ENCODE measurements around the gene GRB2.
"Not testable (repeated sequence)": the region's sequence is repeated elsewhere in the genome, so short reads cannot be mapped to it uniquely, and the experiment has no call there.

The GRB2 gene

GRCh38 chr17:75315541-75316243 is 89.8 kb downstream of the GRB2 start:
- Mint-ChIP-seq H3K4me3 (no peak overlapping the region), H3K4me1 (ENCODE audit: low read depth) (peaks cover 14% of the 10 kb centered on the region), H3K9me3 (ENCODE audit: low read depth) (no peaks in the 10 kb centered on the region), H3K27me3 (no peaks in the 10 kb centered on the region), H3K27ac (peak overlapping the region; percentile 58), H3K36me3 (no peaks in the 10 kb centered on the region)

DNA sequence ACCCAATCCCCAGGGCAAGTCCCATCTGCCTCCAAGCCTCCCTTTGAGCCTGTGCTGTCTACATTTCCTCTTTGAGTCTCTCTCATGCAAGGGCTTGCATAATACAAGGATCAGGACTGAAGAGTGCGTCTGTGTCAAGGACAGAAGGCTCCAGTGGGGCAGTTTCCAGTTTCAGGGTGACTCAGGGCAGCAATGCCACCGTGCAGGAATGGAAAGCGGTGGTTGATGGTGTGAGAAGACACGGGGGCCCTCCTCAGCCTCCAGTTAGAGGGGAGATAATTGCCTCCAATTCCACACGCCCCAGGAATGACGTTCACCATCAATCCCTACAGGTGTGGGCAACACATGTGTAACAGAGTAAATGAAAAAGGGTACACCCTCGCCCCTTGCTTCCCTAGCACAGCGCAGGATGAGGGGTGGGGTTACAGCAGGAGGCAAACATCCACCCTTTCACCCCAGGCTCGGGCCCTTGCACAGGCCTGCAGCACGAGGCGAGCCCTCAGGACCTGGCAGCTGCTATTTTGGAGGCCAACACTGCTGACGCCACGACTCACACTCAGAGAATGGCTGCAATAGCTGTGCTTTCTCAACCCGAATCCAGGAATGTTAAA is 91.4 kb downstream of the GRB2 start:
- H3K9me3 Mint-ChIP-seq (ENCODE audit: low read depth): no peaks in the 10 kb centered on the region
- H3K36me3 Mint-ChIP-seq: no peaks in the 10 kb centered on the region
- no peak overlapping the region for H3K4me3 Mint-ChIP-seq
- H3K27me3 Mint-ChIP-seq: no peaks in the 10 kb centered on the region
- peak overlapping the region; percentile 28 for H3K27ac Mint-ChIP-seq
- H3K4me1 Mint-ChIP-seq (ENCODE audit: low read depth): peaks cover 14% of the 10 kb centered on the region

DNA sequence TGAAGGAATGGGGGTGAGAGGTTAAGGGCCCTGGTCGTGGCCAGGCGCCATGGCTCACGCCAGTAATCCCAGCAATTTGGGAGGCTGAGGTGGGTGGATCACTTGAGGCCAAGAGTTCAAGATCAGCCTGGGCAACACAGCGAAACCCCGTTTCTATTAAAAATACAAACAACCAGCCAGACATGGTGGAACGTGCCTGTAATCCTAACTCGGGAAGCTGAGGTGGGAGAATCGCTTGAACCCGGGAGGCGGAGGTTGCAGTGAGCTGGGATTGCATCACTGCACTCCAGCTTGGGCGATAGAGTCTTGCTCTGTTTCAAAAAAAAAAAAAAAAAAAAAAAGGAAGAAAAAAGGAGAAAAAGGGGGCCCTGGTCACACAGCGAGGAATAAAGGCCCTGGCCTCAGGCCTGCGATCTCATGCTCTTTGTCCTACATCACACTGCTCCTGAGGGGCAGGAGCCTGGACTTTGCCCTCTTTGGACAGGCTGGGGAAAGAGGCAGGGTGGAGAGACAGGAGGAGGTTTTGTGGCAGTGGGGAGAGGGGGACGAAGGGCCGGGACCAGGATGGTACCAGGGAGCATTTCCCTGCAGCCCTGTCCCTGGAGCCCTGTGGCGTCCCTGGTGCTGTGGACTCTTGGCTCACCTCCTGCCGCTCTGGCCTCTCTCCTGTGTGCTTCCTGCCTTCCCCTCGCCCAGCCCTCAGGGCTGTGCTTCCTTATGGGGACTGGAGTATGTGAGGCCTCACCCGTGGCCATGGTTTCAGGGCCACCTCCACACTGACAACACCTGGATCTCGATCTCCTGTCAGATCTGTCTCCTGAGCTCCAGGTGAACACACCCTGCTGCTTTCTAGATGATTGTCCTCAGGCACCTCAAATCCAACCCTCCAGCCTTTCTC is 96.5 kb downstream of the GRB2 start:
- no peak overlapping the region for H3K4me3 Mint-ChIP-seq
- no peaks in the 10 kb centered on the region for H3K36me3 Mint-ChIP-seq
- H3K27ac Mint-ChIP-seq: no peak overlapping the region

GRCh38 chr17:75307957-75308731 is 97.3 kb downstream of the GRB2 start:
- H3K27ac Mint-ChIP-seq: no peak overlapping the region
- no peaks in the 10 kb centered on the region for H3K36me3 Mint-ChIP-seq
- H3K9me3 Mint-ChIP-seq (ENCODE audit: low read depth): no peaks in the 10 kb centered on the region
- H3K4me3 Mint-ChIP-seq: no peak overlapping the region
- no peaks in the 10 kb centered on the region for H3K27me3 Mint-ChIP-seq
- peaks cover 3% of the 10 kb centered on the region for H3K4me1 Mint-ChIP-seq (ENCODE audit: low read depth)

More for the DNA sequence above, 96.5 kb downstream of the GRB2 start:
- no peaks in the 10 kb centered on the region for H3K27me3 Mint-ChIP-seq
- peaks cover 5% of the 10 kb centered on the region for H3K4me1 Mint-ChIP-seq (ENCODE audit: low read depth)
- no peaks in the 10 kb centered on the region for H3K9me3 Mint-ChIP-seq (ENCODE audit: low read depth)

GRCh38 chr17:75301502-75302206 is 103.8 kb downstream of the GRB2 start:
- Mint-ChIP-seq H3K27me3 (no peaks in the 10 kb centered on the region), H3K9me3 (ENCODE audit: low read depth) (no peaks in the 10 kb centered on the region), H3K4me1 (ENCODE audit: low read depth) (peaks cover 3% of the 10 kb centered on the region)

DNA sequence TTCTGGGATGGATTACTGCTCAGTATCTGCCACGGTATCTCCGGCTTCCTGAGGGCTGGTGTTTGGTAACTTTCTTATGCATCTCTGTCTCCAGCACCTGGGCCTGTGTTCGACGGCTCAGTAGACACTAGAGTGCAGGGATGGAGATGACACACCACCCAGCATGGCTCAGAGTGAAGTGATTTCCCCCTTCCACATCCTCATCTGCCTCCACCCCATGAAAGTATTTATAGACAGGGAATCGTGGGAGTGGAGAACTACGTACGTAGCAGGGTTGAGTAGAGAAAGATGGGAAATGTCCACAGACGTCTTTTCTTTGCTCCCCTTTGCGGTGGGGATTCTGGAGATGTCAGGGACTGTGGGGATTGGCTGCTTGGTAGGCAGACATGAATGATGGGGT is 104.4 kb downstream of the GRB2 start:
- Mint-ChIP-seq H3K27me3 (no peaks in the 10 kb centered on the region), H3K9me3 (ENCODE audit: low read depth) (no peaks in the 10 kb centered on the region), H3K4me1 (ENCODE audit: low read depth) (peaks cover 3% of the 10 kb centered on the region), H3K4me3 (no peak overlapping the region), H3K36me3 (no peaks in the 10 kb centered on the region), H3K27ac (no peak overlapping the region)

More at GRCh38 chr17:75301502-75302206, 103.8 kb downstream of the GRB2 start:
- no peak overlapping the region for H3K27ac Mint-ChIP-seq
- H3K36me3 Mint-ChIP-seq: no peaks in the 10 kb centered on the region
- H3K4me3 Mint-ChIP-seq: no peak overlapping the region

- H3K27me3 Mint-ChIP-seq: no peaks in the 10 kb centered on the region
- no peaks in the 10 kb centered on the region for H3K9me3 Mint-ChIP-seq (ENCODE audit: low read depth)
- no peak overlapping the region for H3K27ac Mint-ChIP-seq
- no peak overlapping the region for H3K4me3 Mint-ChIP-seq
- H3K4me1 Mint-ChIP-seq (ENCODE audit: low read depth): peaks cover 6% of the 10 kb centered on the region
- H3K36me3 Mint-ChIP-seq: no peaks in the 10 kb centered on the region
Measured at GRCh38 chr17:75300280-75300679, 105.2 kb downstream of the GRB2 start.

DNA sequence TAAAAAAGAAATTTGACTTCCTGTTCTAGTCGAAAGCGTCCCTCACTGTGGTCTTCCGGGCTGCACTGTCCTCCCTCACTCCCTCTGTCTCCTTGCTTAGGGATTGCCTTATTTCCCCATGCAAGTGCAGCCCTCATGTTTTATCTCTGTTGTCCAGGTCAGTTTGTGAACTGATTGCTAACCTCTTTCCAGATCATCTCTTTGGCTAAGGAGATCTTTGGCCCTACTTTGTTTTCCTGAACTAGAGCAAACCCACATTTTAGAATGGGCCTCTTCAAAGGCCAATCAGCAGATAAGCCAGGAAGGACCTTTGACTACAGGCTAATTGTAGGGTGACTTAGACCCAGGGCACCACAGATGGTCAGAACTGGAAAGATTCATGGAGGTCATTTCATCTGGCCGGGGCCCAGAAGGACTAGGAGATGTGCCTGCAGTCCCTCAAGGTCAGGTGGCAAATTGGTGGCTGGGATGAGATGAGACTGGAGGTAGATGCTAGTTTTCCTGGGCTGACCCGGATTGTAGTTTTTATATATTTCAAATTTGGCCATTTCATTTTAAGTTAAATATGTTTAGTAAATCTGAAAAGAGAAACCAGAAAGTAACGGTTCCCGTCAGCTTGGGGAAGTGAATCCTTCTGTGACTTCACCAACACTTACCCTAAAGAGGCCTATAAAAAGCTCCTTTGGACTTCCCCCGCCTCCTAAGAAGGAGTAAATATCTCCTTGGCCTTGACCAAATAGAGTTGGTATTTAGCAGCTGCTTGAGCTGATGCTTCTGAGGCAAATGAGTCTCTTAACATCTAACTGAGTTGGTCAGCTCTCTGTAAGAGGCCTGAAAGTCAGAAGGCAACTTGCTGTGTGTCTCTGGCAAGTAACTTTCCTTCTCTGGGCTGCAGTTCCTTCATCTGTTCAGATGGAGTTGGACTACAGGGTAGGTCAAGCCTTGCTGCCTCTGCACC is 110.0 kb downstream of the GRB2 start:
- H3K36me3 Mint-ChIP-seq: no peaks in the 10 kb centered on the region
- H3K4me1 Mint-ChIP-seq (ENCODE audit: low read depth): peaks cover 11% of the 10 kb centered on the region
- H3K4me3 Mint-ChIP-seq: peak overlapping the region; percentile 3
- H3K27ac Mint-ChIP-seq: peak overlapping the region; percentile 41
- H3K9me3 Mint-ChIP-seq (ENCODE audit: low read depth): no peaks in the 10 kb centered on the region
- H3K27me3 Mint-ChIP-seq: no peaks in the 10 kb centered on the region

DNA sequence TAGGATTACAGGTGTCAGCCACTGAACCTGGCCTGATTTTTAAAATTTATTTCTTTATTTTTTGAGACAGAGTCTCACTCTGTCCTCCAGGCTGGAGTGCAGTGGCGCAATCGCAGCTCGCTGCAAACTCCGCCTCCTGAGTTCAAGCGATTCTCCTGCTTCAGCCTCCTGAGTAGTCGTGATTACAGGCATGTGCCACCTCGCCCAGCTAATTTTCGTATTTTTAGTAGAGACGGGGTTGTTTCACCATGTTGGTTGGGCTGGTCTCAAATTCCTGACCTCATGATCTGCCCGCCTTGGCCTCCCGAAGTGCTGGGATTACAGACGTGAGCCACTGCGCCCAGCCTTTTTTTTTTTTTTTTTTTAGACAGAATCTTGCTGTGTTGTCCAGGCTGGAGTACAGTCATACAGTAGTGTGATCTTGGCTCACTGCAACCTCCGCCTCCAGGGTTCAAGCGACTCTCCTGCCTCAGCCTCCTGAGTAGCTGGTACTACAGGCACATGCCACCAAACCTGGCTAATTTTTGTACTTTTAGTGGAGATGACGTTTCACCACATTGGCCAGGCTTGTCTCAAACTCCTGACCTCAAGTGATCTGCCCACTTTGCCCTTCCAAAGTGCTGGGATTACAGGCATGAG is 112.5 kb downstream of the GRB2 start:
- H3K9me3 Mint-ChIP-seq (ENCODE audit: low read depth); H3K27ac Mint-ChIP-seq; H3K4me3 Mint-ChIP-seq; H3K27me3 Mint-ChIP-seq; H3K36me3 Mint-ChIP-seq: not testable (repeated sequence)
- H3K4me1 Mint-ChIP-seq (ENCODE audit: low read depth): peaks cover 20% of the 10 kb centered on the region

- H3K4me1 Mint-ChIP-seq (ENCODE audit: low read depth): peaks cover 17% of the 10 kb centered on the region
- peaks cover 5% of the 10 kb centered on the region for H3K36me3 Mint-ChIP-seq
- H3K27ac Mint-ChIP-seq: peak overlapping the region; percentile 100
- no peaks in the 10 kb centered on the region for H3K27me3 Mint-ChIP-seq
- peak overlapping the region; percentile 98 for H3K4me3 Mint-ChIP-seq
- no peaks in the 10 kb centered on the region for H3K9me3 Mint-ChIP-seq (ENCODE audit: low read depth)
Measured at GRCh38 chr17:75289832-75290337, 115.6 kb downstream of the GRB2 start.

GRCh38 chr17:75289115-75289831 is 116.2 kb downstream of the GRB2 start, which contains the start of gene SLC25A19:
Gene SLC25A19, minus strand, starts transcription at chr17:75289433. Its CDS starts 2,669 bp downstream, at chr17:75286764.
- no peaks in the 10 kb centered on the region for H3K9me3 Mint-ChIP-seq (ENCODE audit: low read depth)
- H3K27me3 Mint-ChIP-seq: no peaks in the 10 kb centered on the region
- H3K27ac Mint-ChIP-seq: peak within 1 kb of the TSS; percentile 100
- H3K4me1 Mint-ChIP-seq (ENCODE audit: low read depth): peaks cover 18% of the 10 kb centered on the region
- peak within 1 kb of the TSS; percentile 98 for H3K4me3 Mint-ChIP-seq
- peaks cover 5% of the 10 kb centered on the region for H3K36me3 Mint-ChIP-seq

DNA sequence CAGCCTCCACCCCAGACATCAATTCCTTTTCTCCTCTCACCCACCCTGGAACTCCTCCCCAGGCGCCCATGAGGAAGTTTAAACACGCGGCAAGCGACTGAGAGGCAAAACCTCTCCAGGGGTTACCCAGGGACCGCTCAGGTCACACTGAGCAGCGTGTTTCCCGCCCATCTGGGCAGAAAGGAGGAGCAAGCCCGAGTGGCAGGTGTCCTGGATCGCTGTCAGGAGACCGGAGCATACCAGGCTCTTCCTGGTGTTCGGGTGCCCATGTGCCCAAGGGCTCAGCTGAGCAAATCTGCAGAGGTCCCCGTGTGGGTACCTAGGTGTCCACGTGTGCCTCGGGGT is 116.7 kb downstream of the GRB2 start:
- Mint-ChIP-seq H3K4me1 (ENCODE audit: low read depth) (peaks cover 18% of the 10 kb centered on the region), H3K36me3 (peaks cover 5% of the 10 kb centered on the region)

More for the DNA sequence above, 116.7 kb downstream of the GRB2 start:
- Mint-ChIP-seq H3K27ac (peak overlapping the region; percentile 100), H3K27me3 (no peaks in the 10 kb centered on the region), H3K4me3 (peak overlapping the region; percentile 98), H3K9me3 (ENCODE audit: low read depth) (no peaks in the 10 kb centered on the region)
